HepG2 (cell line): Measurements from ENCODE around the gene PREP. TPM values are rescaled to one million over a fixed set of nuclear protein-coding genes. Genes with fewer than 3 reads are reported as not detected.

Source experiments
- ATAC-seq: fragments of 200-7000 bp; cut with Tn5 transposase; 3 replicates; pipeline ENCODE4 v1.9.1; 2020; ENCODE audit warnings: mild to moderate bottlenecking, moderate library complexity
- BruUV-seq: library from RNA; stranded (reverse); fragments of 400-500 nt; replicated peaks from 2 replicates; lab custom pipeline; 2021; lab: Mats Ljungman, UMichigan
- CTCF ChIA-PET: fragments of 300-600 bp; formaldehyde crosslinking; extraction: SDS; loops from one replicate; lab custom pipeline; 2021; ENCODE audit warnings: low total read pairs, inconsistent platforms, low intra/inter-chr PET ratio; lab: Yijun Ruan, JAX
- POLR2A ChIA-PET: fragments of 350-600 bp; sonication (Branson Sonifier 250); formaldehyde crosslinking; loops from one replicate; lab custom pipeline; 2020; ENCODE audit warnings: antibody characterized with exemption, inconsistent platforms; lab: Yijun Ruan, JAX
- DNase-seq: peaks from one replicate; pipeline ENCODE4 v3.0.0-alpha.2; 2015; ENCODE audit warnings: low spot score
- FAIRE-seq: peaks from 3 replicates; lab custom pipeline; 2011; peaks lifted over from hg19 to GRCh38; lab: Jason Lieb, UNC
- H2AFZ ChIP-seq: one replicate; pipeline ENCODE4 v1.6.1; 2011; ENCODE audit warnings: low read length, inconsistent platforms
- H3K27ac ChIP-seq: fragments of 300-600 bp; 3 replicates; pipeline ENCODE4 v1.8.0; 2011; ENCODE audit warnings: mixed run types, mild to moderate bottlenecking, mixed read lengths, low read length, inconsistent platforms; ENCODE audit not compliant: insufficient read depth; ENCODE audit errors: extremely low read length
- H3K27me3 ChIP-seq, 2 experiments: fragments of 200-600 bp in 1 of 2; 2 replicates in 1 of 2; 3 replicates in 1 of 2; pipeline versions ENCODE4 v1.6.0 to v1.8.0; 2011; ENCODE audit warnings: low read length in 2 of 2, mild to moderate bottlenecking in 2 of 2, moderate library complexity in 2 of 2, inconsistent platforms in 1 of 2; ENCODE audit not compliant: insufficient read depth in 2 of 2, control insufficient read depth in 1 of 2
- H3K36me3 ChIP-seq, 2 experiments: fragments of 200-600 bp in 1 of 2; replicated peaks in 1 of 2; 2 replicates in 1 of 2; 3 replicates in 1 of 2; pipeline versions ENCODE4 v1.5.1 to v1.8.0; 2011; ENCODE audit warnings: low read length in 2 of 2, inconsistent platforms in 1 of 2; ENCODE audit not compliant: insufficient read depth in 2 of 2, control insufficient read depth in 1 of 2
- H3K4me1 ChIP-seq: 2 replicates; pipeline ENCODE4 v1.5.1; 2012; ENCODE audit warnings: low read length, inconsistent platforms; ENCODE audit not compliant: insufficient read depth
- H3K4me2 ChIP-seq: 2 replicates; pipeline ENCODE4 v1.6.0; 2011; ENCODE audit warnings: low read depth, low read length, inconsistent platforms
- H3K4me3 ChIP-seq, 3 experiments: fragments of 200-600 bp in 1 of 3; sonication (generic), shearing (Covaris generic) in 1 of 3; replicated peaks in 1 of 3; 2 replicates each; pipeline ENCODE4 v1.5.1; 2011 to 2016; ENCODE audit warnings: low read length in 3 of 3, inconsistent platforms in 2 of 3, low read depth in 2 of 3, mild to moderate bottlenecking in 2 of 3, control low read depth in 1 of 3, mixed read lengths in 1 of 3; ENCODE audit not compliant: insufficient read depth in 1 of 3
- H3K79me2 ChIP-seq: one replicate; pipeline ENCODE4 v1.6.1; 2011; ENCODE audit warnings: low read length, inconsistent platforms; ENCODE audit not compliant: insufficient read depth
- H3K9ac ChIP-seq: 2 replicates; pipeline ENCODE4 v1.6.0; 2011; ENCODE audit warnings: mild to moderate bottlenecking, low read depth, low read length, inconsistent platforms; ENCODE audit not compliant: insufficient read depth
- H3K9me3 ChIP-seq: 2 replicates; pipeline ENCODE4 v1.5.1; 2012; ENCODE audit warnings: mild to moderate bottlenecking, low read length
- H4K20me1 ChIP-seq: 2 replicates; pipeline ENCODE4 v1.6.0; 2011; ENCODE audit warnings: inconsistent platforms, mild to moderate bottlenecking, low read length, moderate library complexity; ENCODE audit not compliant: insufficient read depth
- CBX1 ChIP-seq: IDR thresholded peaks from one replicate; pipeline ENCODE4 v1.6.1; 2016; ENCODE audit warnings: antibody characterized with exemption, low read depth
- CHCHD3 ChIP-seq: sonication (generic); formaldehyde crosslinking; IDR thresholded peaks from 2 replicates; pipeline ENCODE4 v1.8.0; 2022; ENCODE audit warnings: mild to moderate bottlenecking, missing genetic modification reagents, moderate library complexity
- ETV5 ChIP-seq: IDR thresholded peaks from 2 replicates; pipeline ENCODE4 v1.6.1; 2018; ENCODE audit warnings: missing biosample characterization, missing genetic modification reagents, inconsistent platforms, borderline replicate concordance
- PRPF4 ChIP-seq: fragments of 200-400 bp; formaldehyde crosslinking; IDR thresholded peaks from 2 replicates; pipeline ENCODE4 v1.6.1; 2016; ENCODE audit warnings: low read length, low read depth; ENCODE audit not compliant: poor library complexity, severe bottlenecking
- REPIN1 ChIP-seq: sonication (generic); formaldehyde crosslinking; IDR thresholded peaks from 2 replicates; pipeline ENCODE4 v1.8.0; 2022; ENCODE audit warnings: missing genetic modification reagents, low read depth, mild to moderate bottlenecking, borderline replicate concordance
- RNF2 ChIP-seq: fragments of 450-650 bp; conservative IDR thresholded peaks from 2 replicates; pipeline ENCODE4 v1.6.1; 2016; ENCODE audit warnings: low read depth
- SMAD9 ChIP-seq: sonication (generic); formaldehyde crosslinking; IDR thresholded peaks from 2 replicates; pipeline ENCODE4 v1.5.1; 2020; ENCODE audit warnings: mild to moderate bottlenecking, missing genetic modification reagents
- SNAPC2 ChIP-seq: sonication (generic); formaldehyde crosslinking; IDR thresholded peaks from 2 replicates; pipeline ENCODE4 v1.8.1; 2022; ENCODE audit warnings: mild to moderate bottlenecking, missing genetic modification reagents
- TFDP1 ChIP-seq: IDR thresholded peaks from 2 replicates; pipeline ENCODE4 v1.6.1; 2016; ENCODE audit warnings: missing compliant biosample characterization, missing genetic modification reagents, borderline replicate concordance
- ZNF275 ChIP-seq: sonication (generic); formaldehyde crosslinking; IDR thresholded peaks from 2 replicates; pipeline ENCODE4 v1.8.0; 2022; ENCODE audit warnings: missing genetic modification reagents, mild to moderate bottlenecking, inconsistent platforms, borderline replicate concordance
- ZNF788 ChIP-seq: sonication (generic); formaldehyde crosslinking; IDR thresholded peaks from 2 replicates; pipeline ENCODE4 v1.5.0; 2020; ENCODE audit warnings: mild to moderate bottlenecking, missing genetic modification reagents, borderline replicate concordance
- whole genome bisulfite sequencing: methylation state at CpG from one replicate; pipeline ENCODE4 v1.1.6; 2017; ENCODE audit warnings: low lambda C conversion rate; 5-methylcytosine and 5-hydroxymethylcytosine counted together
- in situ Hi-C: cut with HindIII; loops from 2 replicates; pipeline ENCODE4 v1.10.0; 2017; ENCODE audit warnings: low pct_unique_long_range_greater_than_20kb; ENCODE audit not compliant: extremely low pct_ligation_motif_present
- intact Hi-C: fragments of 100-400 bp; cut with micrococcal nuclease; formaldehyde crosslinking; loops from one replicate; pipeline ENCODE4 v1.10.0; 2022; ENCODE audit not compliant: unreplicated experiment
- polyA plus RNA-seq, 8 experiments: library from polyadenylated mRNA; depleted of rRNA in 3 of 8; stranded (reverse) in 7 of 8; unstranded in 1 of 8; fragments of >200 nt; fragmentation: Illumina TruSeq in 4 of 8; extraction: Trizol in 4 of 8; gene quantifications; 2 replicates each; pipeline versions ENCODE4 v1.2.1 to v1.2.3, GENCODE V29; 2011 to 2016; ENCODE audit warnings: low read depth in 4 of 8, missing spikeins in 1 of 8, mixed read lengths in 1 of 8; ENCODE audit not compliant: insufficient read depth in 1 of 8
- total RNA-seq, 5 experiments: library from RNA; depleted of rRNA; stranded (reverse); fragments of >200 nt; fragmentation: Illumina TruSeq; extraction: Trizol; gene quantifications; 2 replicates each; pipeline ENCODE4 v1.2.3, GENCODE V29; 2016; ENCODE audit warnings: low read depth in 1 of 5
- TF ChIP-seq, protein P1 (sequence below): sonication (generic); formaldehyde crosslinking; IDR thresholded peaks from 2 replicates; pipeline ENCODE4 v1.5.1; 2020; ENCODE audit warnings: mild to moderate bottlenecking, missing genetic modification reagents, moderate library complexity
- TF ChIP-seq, protein P2 (sequence below): sonication (generic); formaldehyde crosslinking; IDR thresholded peaks from 2 replicates; pipeline ENCODE4 v1.8.1; 2022; ENCODE audit warnings: mild to moderate bottlenecking, missing genetic modification reagents

Gene PREP
- total and polyA plus RNA-seq, 2 of the 13 experiments (the other 11 are each of a cell fraction or from before 2014, with no cell fraction given) = 12.6 to 15.9 TPM

DNA sequence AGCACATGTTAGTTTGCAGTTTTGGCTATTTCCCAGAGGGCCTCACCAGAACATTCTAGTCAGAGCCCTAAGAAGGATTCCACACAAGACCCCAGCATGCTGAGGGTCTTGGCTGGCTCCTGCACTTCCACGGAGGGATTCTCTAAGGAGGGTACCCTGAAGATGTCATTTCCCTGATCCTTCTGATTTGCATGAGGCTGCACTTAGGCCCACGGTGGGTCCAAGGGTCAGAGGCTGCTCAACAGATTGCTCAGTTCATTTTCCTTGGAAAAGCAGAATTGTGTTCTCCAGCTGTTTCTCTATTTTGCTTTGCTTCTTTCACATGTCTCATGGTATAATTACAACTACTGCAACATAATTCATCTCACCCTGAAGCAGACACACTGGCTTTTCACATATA, 22.2 kb downstream of the PREP start (continued):
- TF ChIP-seq, protein P1, sequence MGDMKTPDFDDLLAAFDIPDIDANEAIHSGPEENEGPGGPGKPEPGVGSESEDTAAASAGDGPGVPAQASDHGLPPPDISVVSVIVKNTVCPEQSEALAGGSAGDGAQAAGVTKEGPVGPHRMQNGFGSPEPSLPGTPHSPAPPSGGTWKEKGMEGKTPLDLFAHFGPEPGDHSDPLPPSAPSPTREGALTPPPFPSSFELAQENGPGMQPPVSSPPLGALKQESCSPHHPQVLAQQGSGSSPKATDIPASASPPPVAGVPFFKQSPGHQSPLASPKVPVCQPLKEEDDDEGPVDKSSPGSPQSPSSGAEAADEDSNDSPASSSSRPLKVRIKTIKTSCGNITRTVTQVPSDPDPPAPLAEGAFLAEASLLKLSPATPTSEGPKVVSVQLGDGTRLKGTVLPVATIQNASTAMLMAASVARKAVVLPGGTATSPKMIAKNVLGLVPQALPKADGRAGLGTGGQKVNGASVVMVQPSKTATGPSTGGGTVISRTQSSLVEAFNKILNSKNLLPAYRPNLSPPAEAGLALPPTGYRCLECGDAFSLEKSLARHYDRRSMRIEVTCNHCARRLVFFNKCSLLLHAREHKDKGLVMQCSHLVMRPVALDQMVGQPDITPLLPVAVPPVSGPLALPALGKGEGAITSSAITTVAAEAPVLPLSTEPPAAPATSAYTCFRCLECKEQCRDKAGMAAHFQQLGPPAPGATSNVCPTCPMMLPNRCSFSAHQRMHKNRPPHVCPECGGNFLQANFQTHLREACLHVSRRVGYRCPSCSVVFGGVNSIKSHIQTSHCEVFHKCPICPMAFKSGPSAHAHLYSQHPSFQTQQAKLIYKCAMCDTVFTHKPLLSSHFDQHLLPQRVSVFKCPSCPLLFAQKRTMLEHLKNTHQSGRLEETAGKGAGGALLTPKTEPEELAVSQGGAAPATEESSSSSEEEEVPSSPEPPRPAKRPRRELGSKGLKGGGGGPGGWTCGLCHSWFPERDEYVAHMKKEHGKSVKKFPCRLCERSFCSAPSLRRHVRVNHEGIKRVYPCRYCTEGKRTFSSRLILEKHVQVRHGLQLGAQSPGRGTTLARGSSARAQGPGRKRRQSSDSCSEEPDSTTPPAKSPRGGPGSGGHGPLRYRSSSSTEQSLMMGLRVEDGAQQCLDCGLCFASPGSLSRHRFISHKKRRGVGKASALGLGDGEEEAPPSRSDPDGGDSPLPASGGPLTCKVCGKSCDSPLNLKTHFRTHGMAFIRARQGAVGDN (CRISPR knock-in tag) = no peak
- TF ChIP-seq REPIN1 (CRISPR knock-in tag) (no peak), CHCHD3 (CRISPR knock-in tag) (no peak), PRPF4 (no peak), SMAD9 (CRISPR knock-in tag) (no peak)
- TF ChIP-seq, protein P2, sequence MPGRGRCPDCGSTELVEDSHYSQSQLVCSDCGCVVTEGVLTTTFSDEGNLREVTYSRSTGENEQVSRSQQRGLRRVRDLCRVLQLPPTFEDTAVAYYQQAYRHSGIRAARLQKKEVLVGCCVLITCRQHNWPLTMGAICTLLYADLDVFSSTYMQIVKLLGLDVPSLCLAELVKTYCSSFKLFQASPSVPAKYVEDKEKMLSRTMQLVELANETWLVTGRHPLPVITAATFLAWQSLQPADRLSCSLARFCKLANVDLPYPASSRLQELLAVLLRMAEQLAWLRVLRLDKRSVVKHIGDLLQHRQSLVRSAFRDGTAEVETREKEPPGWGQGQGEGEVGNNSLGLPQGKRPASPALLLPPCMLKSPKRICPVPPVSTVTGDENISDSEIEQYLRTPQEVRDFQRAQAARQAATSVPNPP (CRISPR knock-in tag) = no peak

- Histone ChIP-seq H3K4me3 (no peak overlapping the region), H3K9me3 (no peaks in the 10 kb centered on the region), H3K4me1 (peaks cover 45% of the 10 kb centered on the region), H3K79me2 (no peaks in the 10 kb centered on the region), H3K36me3 (peaks cover 8 to 42% of the 10 kb centered on the region in 2 experiments; a peak in 4 of 5 replicates), H3K4me2 (no peak overlapping the region), H3K27ac (no peak overlapping the region), H2AFZ (no peak overlapping the region), H3K27me3 (no peaks in the 10 kb centered on the region), H4K20me1 (no peaks in the 10 kb centered on the region), H3K9ac (no peak overlapping the region)
- TF ChIP-seq ZNF788 = no peak
- no peak for TF ChIP-seq CBX1
- TF ChIP-seq SNAPC2 (CRISPR knock-in tag) = no peak
- no peak for TF ChIP-seq ZNF275 (CRISPR knock-in tag)
- TF ChIP-seq RNF2 = no peak
- no peak for TF ChIP-seq TFDP1 (CRISPR knock-in tag)
- no peak for TF ChIP-seq ETV5 (CRISPR knock-in tag)
- in situ Hi-C loops = no loop called here
- WGBS = 100% methylated on average over 3 of the region's 3 CpGs
- FAIRE-seq (no peak), ATAC-seq (no peak), DNase-seq (no peak)
- ChIA-PET CTCF (no interaction called here), POLR2A (interaction anchor here (1.4 kb wide), 1 partner anchor 10 kb away, joined by 3 read pairs; no protein-coding TSS in a partner anchor)
- intact Hi-C loops = loop anchor here (2.0 kb wide), 1 partner anchor 23 kb away; no protein-coding TSS in a partner anchor
- no TSS peak for BruUV-seq
These were observed 27.1 kb downstream of the PREP start for GRCh38 chr6:105375797-105376196.
